GM18502 (cell line): ENCODE results near the gene DST.

Source experiments
- ATAC-seq: cut with Tn5 transposase; IDR thresholded peaks from one replicate; pipeline ENCODE4 v1.9.1; 2021; ENCODE audit warnings: mild to moderate bottlenecking; ENCODE audit not compliant: unreplicated experiment, poor library complexity

DST gene

GRCh38 chr6:56495654-56496053, 147.0 kb downstream of the DST start:
- no peak for ATAC-seq

DNA sequence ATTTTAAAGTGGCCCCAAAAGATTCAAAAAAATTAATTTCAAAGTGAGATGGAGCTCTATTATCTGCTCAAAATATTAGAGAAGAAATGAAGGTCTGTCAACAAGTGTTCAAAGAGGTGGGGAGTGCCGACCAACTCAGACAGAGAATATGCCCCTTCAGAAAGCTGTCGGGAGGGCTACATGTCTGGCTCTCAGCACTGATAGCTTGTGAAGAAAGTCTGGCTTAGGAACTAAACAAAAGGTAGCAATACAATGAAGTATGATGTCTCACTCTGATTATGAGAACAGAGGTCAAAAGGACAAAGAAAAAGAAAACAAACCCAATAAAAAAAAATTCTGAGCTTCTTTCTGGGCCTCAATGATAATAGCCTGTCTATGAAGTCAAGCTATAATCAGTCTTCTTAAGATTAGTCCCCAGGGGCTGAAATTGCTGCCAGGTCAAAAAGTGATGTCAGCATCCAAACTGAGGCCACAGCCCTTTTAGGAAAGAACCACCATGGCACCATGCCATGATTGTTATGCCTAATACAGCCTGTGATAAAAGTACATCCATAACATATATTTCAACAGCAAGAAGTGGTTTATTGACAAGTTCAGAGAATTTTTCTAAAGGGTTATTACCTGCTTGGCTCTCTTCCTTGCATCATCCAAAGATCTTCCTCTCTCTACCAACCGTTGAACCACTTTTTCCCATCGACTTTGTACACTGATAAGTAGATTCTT, 150.9 kb downstream of the DST start:
- no peak for ATAC-seq

DNA sequence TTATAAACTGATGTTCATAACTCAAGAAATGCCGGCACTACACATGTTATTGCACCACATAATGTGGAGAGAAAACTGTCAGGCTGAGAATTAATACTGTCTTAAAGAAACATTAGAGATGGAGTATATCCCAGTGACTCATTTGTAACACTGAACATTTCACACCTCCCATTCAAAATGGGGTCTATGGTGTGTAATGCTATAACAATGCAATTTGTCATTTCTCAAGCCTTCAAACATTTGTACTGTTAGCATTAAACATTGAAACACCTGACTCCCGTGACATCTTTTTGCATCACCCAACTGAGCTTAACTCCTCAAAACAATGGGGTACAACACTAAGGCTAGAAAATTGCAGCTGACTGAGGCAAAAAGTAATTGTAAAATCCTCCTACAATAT, 151.7 kb downstream of the DST start:
- ATAC-seq = no peak

- no peak for ATAC-seq
These were observed 153.1 kb downstream of the DST start for GRCh38 chr6:56489559-56489958.

DNA sequence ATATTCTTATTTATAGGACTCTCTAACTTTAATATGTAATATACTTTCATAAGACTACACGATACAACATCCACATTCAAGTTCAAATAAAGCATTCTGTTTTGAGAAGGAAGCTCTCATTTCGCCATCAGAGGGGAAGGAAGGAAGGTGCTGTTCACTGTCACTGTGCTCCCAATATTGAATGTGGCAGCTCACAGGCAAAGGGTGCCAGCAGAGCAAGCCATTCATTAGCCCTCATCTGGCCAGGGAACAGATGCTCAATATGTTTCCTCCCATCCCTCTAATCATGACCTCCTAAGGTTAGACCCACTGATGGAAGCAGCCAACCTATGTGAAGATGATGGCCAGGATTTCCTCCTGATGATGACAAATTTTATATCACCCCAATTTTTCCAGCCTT, 154.4 kb downstream of the DST start:
- no peak for ATAC-seq

DNA sequence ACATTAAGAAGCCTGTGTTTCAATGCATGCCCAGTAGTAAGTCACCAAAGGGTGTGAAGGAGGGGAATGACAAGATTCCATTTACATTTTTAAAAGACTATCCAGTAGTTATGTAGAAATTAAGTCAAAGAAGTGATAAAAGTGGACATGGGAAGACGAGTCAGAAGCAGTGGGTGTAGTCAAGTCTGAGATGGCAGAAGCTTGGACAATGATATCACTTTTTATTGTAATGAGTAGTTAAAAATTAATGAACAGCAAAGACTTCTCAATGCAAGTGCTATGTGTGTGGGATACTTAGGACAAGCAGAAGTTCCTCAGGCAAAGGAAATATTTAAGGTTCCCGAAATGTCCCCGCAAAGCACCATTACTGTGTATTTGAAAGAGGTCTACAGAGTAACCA, 156.0 kb downstream of the DST start:
- ATAC-seq = no peak

DNA sequence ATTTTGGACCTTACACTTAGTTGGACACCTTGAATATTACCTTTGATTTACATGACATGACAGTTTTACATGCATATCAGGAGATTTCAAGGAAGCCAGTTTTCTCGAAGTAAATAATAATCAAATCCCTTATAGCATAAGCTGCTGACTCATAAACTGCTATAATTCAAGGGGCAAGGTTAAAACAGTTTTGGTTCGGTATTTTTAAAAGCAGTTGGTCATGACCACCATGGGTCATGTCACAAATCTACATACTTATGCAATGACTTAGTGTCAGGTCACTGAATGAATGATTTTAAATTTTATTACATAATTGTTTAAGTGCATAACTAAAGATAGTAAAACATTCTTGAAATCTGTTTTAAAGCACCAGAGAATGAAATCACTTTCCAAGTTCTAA, 158.0 kb downstream of the DST start:
- ATAC-seq = no peak

DNA sequence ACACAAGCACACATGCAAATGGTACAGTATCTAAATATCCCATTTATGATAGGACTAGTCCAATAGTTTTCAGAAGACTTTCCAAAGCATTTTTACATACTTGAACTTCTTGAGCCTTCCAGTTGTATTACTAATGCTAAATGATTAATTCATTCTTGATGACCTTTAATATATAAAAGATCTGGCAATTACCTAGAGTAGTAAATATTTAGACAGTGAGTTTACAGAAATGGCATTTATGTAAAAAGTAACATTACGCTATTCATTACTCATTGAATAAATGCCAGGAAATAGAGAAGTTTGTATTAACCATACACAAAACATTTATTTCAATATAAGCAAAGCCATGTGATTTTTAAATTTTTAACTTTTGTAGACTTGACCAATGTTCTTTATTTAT, 158.8 kb downstream of the DST start:
- no peak for ATAC-seq

GRCh38 chr6:56482525-56482924, 160.2 kb downstream of the DST start:
- no peak for ATAC-seq

DNA sequence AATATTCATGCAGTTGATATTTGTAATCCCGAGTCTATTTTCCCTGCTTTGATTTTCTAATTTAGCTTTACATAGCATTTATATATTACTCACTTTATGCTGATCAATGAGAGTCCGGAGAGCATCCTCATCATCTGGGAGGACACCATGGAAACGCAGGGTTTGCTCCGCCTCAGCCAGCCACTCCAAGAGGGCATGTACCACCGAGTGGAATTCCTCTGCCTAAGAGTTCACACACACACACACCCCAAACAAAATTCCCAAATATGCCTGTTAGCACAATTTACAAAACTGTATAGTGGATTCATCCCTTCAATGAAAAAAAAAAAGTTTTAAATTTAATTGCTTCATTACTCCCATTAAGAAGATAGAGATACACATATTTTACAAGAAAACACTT, 160.7 kb downstream of the DST start:
- ATAC-seq = no peak

DNA sequence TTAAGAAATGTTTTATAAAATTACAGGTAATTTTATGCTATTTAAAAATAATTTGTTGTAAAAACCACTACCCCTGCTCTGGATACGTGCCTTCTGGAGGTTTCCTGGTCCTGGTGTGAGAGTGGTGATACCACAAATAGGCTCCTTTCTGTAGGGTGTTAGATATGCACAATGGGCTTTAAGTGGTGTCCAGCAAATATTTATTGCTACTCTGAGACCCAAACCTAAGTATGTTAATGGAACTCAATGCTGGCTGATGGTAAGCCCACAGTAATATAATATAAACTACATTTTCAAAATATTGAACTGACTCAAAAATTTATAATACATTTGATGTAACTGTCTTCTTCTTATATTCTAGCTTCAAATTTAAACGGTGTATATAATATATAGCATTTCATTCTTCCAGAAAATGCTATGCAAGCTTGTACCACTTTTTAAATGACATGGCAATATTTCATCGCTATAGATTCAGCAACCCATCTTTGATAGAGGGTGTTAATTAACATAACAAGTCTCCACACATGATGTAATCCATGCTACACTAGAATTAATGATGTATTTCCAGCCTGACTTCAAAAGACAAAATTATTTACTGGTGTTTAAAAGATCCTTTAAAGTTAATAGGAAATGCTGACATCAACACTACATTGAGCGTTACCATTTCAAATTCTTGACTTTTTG, 161.9 kb downstream of the DST start:
- ATAC-seq = no peak

DNA sequence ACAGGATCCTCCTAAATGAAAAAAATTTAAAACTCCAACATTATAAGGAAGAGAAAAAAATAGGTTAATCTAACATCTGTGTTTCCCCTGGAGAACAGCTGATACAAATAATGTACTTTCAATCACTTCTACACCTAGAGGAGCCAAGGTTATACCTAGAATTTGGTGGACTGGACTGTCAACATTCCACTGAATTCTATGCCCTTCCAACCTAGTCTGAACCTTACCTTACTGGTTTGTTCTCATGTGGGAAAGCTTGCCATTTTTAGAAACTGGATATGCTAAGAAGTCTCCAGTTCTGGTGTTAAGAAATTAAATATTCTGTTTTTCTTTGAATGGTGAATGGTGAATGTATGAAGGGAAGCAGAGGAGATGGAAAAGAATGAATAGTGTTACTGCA, 162.4 kb downstream of the DST start:
- ATAC-seq = no peak

- ATAC-seq = no peak
These were observed 163.3 kb downstream of the DST start for GRCh38 chr6:56479381-56479780.

DNA sequence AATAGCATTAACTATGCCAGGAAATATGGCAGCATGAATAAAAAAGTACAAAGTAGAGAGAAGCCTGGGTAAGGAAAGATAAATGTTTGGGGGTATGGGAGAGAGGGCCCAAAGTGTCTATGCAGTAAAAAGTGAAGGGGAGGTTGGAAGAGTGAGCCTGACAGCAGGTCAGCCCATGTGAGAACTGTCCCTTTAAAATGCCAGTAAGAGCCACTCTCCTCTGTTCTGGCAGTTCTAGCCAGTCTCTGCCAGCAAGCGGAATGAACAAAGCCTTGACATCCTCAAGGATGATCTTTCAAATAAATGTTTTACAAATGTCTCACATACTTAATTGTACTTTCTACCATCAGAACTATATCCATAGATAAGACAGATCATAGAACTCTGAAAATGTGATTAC, 164.5 kb downstream of the DST start:
- ATAC-seq = no peak

DNA sequence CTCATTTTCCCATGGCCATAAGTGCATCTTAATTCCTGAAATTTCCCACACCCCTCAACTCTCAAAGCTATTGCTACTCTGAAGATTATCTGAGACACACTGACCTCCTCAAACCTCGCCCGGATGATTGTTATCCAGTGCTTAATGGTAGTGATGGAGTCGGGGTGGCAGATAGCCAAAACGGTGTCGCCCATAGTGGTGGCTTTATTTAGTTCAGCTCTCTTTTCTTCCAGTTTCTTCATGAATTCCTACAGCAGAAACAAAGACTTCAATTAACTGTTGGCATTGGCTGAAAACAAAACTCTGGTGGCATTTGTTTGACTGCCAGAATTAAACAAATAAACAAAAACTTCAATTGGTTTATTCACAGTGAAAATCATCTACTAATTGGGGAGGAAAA, 165.4 kb downstream of the DST start:
- no peak for ATAC-seq

- no peak for ATAC-seq
These were observed 166.8 kb downstream of the DST start for GRCh38 chr6:56475736-56476457.

DNA sequence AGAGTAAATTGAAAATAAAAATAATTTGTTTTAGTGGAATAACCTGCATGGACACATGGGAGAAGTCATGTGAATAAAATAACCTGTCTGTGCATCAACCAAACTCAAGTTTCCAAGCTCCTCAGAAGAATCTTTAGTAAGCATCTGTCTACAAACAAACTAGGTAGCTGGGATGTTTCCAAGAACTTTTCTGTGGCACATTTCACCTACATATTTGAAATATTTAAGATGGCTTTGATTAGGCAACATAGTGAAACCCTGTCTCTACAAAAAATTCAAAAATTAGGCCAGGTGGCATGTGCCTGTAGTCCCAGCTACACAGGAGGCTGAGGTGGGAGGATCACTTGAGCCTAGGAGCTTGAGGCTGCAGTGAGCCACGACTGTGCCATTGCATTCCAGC, 168.2 kb downstream of the DST start:
- ATAC-seq = no peak

DNA sequence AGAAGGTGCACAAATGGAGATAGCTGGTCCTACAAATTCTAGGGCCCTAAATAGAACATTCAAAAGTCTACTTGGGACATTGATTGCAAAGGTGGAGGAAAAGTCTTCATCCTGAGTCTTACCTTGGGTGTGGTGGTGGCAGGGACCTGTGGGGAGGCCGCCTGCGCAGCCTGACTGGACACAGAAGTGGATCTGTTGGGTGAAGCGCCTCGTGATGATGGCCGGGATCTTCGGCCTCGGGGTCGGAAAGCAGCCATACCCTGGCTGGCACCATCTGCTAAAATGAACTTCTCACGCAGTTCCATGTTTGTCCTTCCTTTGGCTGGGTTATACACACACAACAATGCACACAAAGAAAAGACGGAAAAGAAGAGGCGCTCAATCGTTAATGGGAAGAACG, 179.2 kb downstream of the DST start:
- no peak for ATAC-seq

DNA sequence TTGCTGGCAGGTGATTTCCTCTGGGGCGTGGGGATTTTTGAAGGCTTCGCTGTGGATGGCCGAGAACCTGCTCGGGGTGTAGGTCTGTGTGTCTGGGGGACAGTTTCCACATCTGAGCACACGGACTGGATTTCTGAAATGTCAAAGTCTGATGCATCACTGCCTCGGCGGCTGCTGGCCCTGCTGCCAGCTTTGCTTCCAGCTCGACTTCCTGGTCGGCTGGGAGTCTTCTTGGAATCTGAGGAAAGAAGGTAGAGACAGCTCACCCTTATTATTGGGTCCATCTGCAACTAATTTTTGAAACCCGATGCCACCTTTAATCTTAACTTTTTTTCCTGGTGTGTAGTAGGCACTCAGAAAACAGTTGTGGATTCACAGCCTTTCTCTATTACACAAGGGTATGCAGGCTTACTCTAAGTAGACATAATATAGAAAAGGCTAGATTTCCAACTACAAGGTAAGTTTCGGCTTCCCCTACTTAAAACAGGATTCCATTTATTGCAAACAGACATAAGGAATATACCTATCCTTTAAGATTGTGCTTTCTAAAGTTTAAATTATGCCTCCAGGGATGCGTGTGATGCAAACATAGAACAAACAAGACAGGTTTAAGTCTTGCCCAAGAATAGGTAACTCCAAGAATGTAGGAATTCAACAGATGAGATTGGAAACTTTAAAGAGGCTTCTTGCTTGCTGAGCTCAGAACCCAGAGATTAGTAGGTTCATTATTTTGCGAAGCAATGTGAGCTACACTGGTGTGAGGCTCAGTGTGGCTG, 183.5 kb downstream of the DST start:
- no peak for ATAC-seq

DNA sequence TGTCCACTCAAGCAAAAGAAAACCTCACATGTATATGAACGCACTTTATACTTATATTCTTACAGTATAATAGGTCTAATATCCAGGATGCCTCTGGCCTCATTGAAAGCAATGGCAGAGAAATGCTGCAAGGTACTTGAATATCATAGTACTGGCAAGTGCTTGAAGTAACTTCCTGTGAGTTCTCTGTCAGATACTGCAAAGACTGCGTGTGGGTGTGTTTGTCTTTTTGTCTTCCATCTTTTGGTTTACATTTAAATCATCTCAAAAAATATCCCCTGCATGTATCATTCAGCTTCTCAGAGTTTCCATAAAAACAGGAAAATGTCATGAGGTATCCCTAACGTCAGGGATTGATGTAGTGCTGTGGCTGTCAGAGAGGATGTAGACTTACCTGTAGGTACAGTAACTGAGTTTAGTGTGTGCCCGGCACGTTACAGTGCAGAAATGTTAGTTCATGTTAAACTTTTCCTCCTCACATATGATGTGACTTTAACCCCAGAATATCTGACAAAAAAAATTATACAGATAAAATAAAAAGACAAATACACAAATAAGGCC, 184.3 kb downstream of the DST start:
- no peak for ATAC-seq

GRCh38 chr6:56456785-56457184, 185.9 kb downstream of the DST start:
- ATAC-seq = no peak
